Neuronal stem cell (in vitro differentiated cells): ENCODE measurements around the gene GIT1.
A peak's percentile ranks its signal among the peaks of the same experiment; 100 is the strongest.

ENCODE experiments used
- DNase-seq: peaks from one replicate; pipeline ENCODE4 v3.0.0-alpha.2; 2013; ENCODE audit warnings: low spot score
- H2AFZ ChIP-seq: one replicate; pipeline ENCODE4 v1.6.1; 2013; ENCODE audit warnings: mild to moderate bottlenecking, low read length, inconsistent platforms
- H2AK5ac ChIP-seq: 2 replicates; pipeline ENCODE4 v1.6.1; 2013; ENCODE audit warnings: low read depth, mild to moderate bottlenecking, inconsistent platforms, low read length, moderate library complexity, mixed read lengths
- H2BK120ac ChIP-seq: 2 replicates; pipeline ENCODE4 v1.6.1; 2013; ENCODE audit warnings: low read depth, mild to moderate bottlenecking, inconsistent platforms, low read length, moderate library complexity, mixed read lengths
- H2BK12ac ChIP-seq: one replicate; pipeline ENCODE4 v1.6.1; 2013; ENCODE audit warnings: low read length, inconsistent platforms
- H2BK15ac ChIP-seq: 2 replicates; pipeline ENCODE4 v1.6.1; 2013; ENCODE audit warnings: mild to moderate bottlenecking, low read length, inconsistent platforms, mixed read lengths
- H2BK5ac ChIP-seq: one replicate; pipeline ENCODE4 v1.6.1; 2013; ENCODE audit warnings: inconsistent platforms, mild to moderate bottlenecking, low read length, moderate library complexity
- H3K14ac ChIP-seq: one replicate; pipeline ENCODE4 v1.6.1; 2013; ENCODE audit warnings: low read length, inconsistent platforms
- H3K18ac ChIP-seq: 2 replicates; pipeline ENCODE4 v1.6.1; 2013; ENCODE audit warnings: low read length, inconsistent platforms
- H3K23ac ChIP-seq: 2 replicates; pipeline ENCODE4 v1.6.1; 2013; ENCODE audit warnings: low read depth, mild to moderate bottlenecking, mixed read lengths, low read length, inconsistent platforms; ENCODE audit not compliant: poor library complexity
- H3K27ac ChIP-seq: replicated peaks from 3 replicates; pipeline ENCODE4 v1.5.1; 2013; ENCODE audit warnings: low read length, inconsistent platforms
- H3K27me3 ChIP-seq, 3 experiments: 2 replicates each; pipeline ENCODE4 v1.6.1; 2013; ENCODE audit warnings: low read length in 3 of 3, mild to moderate bottlenecking in 2 of 3, inconsistent platforms in 1 of 3, low read depth in 1 of 3, mixed read lengths in 1 of 3, moderate library complexity in 1 of 3; ENCODE audit not compliant: control insufficient read depth in 3 of 3, insufficient read depth in 3 of 3
- H3K36me3 ChIP-seq, 2 donors: replicated peaks in 1 of 2; 2 replicates each; pipeline ENCODE4 v1.6.1; 2013; ENCODE audit warnings: low read length in 2 of 2; ENCODE audit not compliant: control insufficient read depth in 2 of 2, insufficient read depth in 2 of 2
- H3K4ac ChIP-seq: 2 replicates; pipeline ENCODE4 v1.6.1; 2013; ENCODE audit warnings: inconsistent platforms, mild to moderate bottlenecking, low read length, moderate library complexity
- H3K4me1 ChIP-seq, 2 donors: 1 replicate in 1 of 2; 2 replicates in 1 of 2; pipeline ENCODE4 v1.6.1; 2013; ENCODE audit warnings: low read length in 2 of 2, low read depth in 1 of 2; ENCODE audit not compliant: control insufficient read depth in 2 of 2, insufficient read depth in 1 of 2
- H3K4me2 ChIP-seq: one replicate; pipeline ENCODE4 v1.6.1; 2013; ENCODE audit warnings: mild to moderate bottlenecking, low read length, inconsistent platforms; ENCODE audit not compliant: insufficient read depth, poor library complexity, severe bottlenecking
- H3K4me3 ChIP-seq, 2 donors: 2 replicates each; pipeline ENCODE4 v1.5.1; 2013; ENCODE audit warnings: low read length in 2 of 2, mild to moderate bottlenecking in 2 of 2, inconsistent platforms in 1 of 2, moderate library complexity in 1 of 2
- H3K79me1 ChIP-seq: one replicate; pipeline ENCODE4 v1.6.1; 2013; ENCODE audit warnings: low read depth, mild to moderate bottlenecking, inconsistent platforms, low read length, moderate library complexity
- H3K9ac ChIP-seq: one replicate; pipeline ENCODE4 v1.6.1; 2013; ENCODE audit warnings: mild to moderate bottlenecking, low read depth, low read length, inconsistent platforms; ENCODE audit not compliant: poor library complexity
- H3K9me3 ChIP-seq, 2 donors: replicated peaks in 1 of 2; 2 replicates each; pipeline versions ENCODE3 to v1.6.1; 2013; ENCODE audit warnings: low read length in 2 of 2, mild to moderate bottlenecking in 2 of 2, inconsistent platforms in 1 of 2, low read depth in 1 of 2, mixed read lengths in 1 of 2, moderate library complexity in 1 of 2; ENCODE audit not compliant: control insufficient read depth in 2 of 2, insufficient read depth in 1 of 2
- H4K8ac ChIP-seq: one replicate; pipeline ENCODE4 v1.6.1; 2013; ENCODE audit warnings: low read depth, mild to moderate bottlenecking, inconsistent platforms, low read length, moderate library complexity
- H4K91ac ChIP-seq: one replicate; pipeline ENCODE4 v1.6.1; 2013; ENCODE audit warnings: low read length, low read depth, mild to moderate bottlenecking, inconsistent platforms; ENCODE audit not compliant: poor library complexity
- WGBS, 2 donors: extraction: QIAGEN DNeasy Blood & Tissue Kit; methylation state at CpG; one replicate each; pipeline ENCODE4 v1.1.7; 2013; ENCODE audit warnings: missing lambda C conversion rate in 2 of 2, mixed read lengths in 1 of 2; ENCODE audit not compliant: insufficient read length in 2 of 2, insufficient replicate concordance in 1 of 2; ENCODE audit errors: extremely low coverage in 2 of 2; 5-methylcytosine and 5-hydroxymethylcytosine counted together

Gene GIT1

DNA sequence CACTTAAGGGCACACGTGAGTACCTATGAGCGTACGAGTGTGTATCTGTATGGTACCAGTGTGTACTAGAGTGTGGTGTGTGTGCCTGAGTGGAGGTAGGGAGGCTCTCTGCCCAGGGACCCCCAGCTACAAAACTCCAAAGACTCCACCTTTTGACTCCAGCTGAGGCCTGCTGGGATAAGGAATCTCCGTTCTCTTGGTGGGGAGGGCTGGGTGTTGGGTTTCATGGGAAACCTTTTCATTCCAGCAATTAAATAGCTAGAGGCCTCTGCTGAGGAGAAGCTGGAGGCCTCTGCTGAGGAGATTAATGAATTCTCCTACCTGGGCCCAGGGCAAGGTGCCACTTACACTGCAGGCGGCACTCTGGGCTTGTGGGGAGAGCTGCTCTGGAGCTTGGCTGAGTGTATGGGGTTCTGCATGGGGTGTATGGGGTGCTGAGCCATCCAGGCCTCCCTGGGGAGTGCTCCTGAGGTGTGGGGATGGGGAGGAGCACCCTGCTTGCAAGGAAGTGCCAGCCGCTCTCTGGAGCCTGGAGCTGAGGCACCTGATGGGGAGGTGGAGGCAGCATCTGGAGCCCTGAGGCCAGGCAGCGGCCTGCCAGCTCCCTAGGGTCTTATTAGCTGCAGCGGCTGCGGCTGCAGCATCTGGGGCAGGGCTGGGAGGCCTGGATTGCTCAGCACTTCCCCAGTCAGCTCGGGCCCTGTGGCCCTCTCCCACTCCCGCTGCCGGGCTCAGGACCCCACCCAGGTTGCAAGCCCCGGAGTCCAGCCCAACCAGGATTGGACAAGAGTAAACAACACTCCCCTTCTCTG lies 8.1 kb upstream of the GIT1 start:
- Histone ChIP-seq H3K27me3 (no peaks in the 10 kb centered on the region), H2AK5ac (peak overlapping the region; percentile 58), H2BK120ac (no peak overlapping the region), H3K23ac (no peak overlapping the region), H2AFZ (no peak overlapping the region), H3K14ac (peak overlapping the region; percentile 58), H4K8ac (no peak overlapping the region), H3K27ac (peak overlapping the region; percentile 75), H2BK5ac (peak overlapping the region; percentile 83), H3K4me1 (peaks cover 29 to 36% of the 10 kb centered on the region in 2 donors), H3K4ac (no peak overlapping the region), H3K36me3 (no peaks in the 10 kb centered on the region), H2BK12ac (peak overlapping the region; percentile 98), H3K9me3 (no peaks in the 10 kb centered on the region), H3K9ac (no peak overlapping the region), H3K4me2 (peak overlapping the region; percentile 14), H3K18ac (peak overlapping the region; percentile 96), H3K79me1 (peaks cover 11% of the 10 kb centered on the region), H4K91ac (peak overlapping the region; percentile 77), H3K4me3 (no peak overlapping the region), H2BK15ac (peak overlapping the region; percentile 91)
- DNase-seq = no peak
- no CpG with 5 or more reads among the region's 13 CpGs for WGBS, 2 donors

DNA sequence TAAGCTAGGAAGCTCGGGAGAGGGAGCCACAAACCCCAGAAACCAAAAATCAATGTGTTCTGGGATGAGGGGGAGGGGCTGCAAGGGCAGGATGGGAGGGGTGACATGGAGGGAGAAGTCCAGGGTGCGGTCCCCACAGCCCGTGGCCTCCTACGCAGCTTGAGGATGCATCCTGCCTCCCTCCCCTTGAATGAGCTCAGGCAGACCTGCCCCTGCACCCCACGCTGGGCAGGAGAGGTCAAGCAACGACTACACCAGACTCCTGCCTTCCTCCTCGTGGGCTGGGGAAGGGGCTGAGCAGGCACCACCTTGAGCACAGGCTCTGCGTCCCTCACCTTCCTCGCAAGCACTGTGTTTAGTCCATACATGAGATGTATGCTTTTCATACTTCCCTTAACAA lies 7.4 kb upstream of the GIT1 start:
- H2BK15ac ChIP-seq = peak overlapping the region; percentile 91
- peaks cover 36 to 44% of the 10 kb centered on the region in 2 donors for H3K4me1 ChIP-seq
- no peak overlapping the region for H4K8ac ChIP-seq
- WGBS, 2 donors = no CpG with 5 or more reads among the region's 9 CpGs
- peak overlapping the region; percentile 96 for H3K18ac ChIP-seq
- H3K9ac ChIP-seq = peak overlapping the region; percentile 64
- no peak for DNase-seq
- peaks cover 11% of the 10 kb centered on the region for H3K79me1 ChIP-seq
- no peak overlapping the region for H3K4me2 ChIP-seq
- H2BK12ac ChIP-seq = peak overlapping the region; percentile 98
- peak overlapping the region; percentile 59 for H3K4ac ChIP-seq
- H2AK5ac ChIP-seq = peak overlapping the region; percentile 58
- H3K27me3 ChIP-seq = no peaks in the 10 kb centered on the region
- H3K27ac ChIP-seq = no peak overlapping the region
- peak overlapping the region; percentile 42 for H2BK120ac ChIP-seq
- H2BK5ac ChIP-seq = peak overlapping the region; percentile 83
- peak overlapping the region; percentile 58 for H3K14ac ChIP-seq
- H3K23ac ChIP-seq = peak overlapping the region; percentile 46
- no peaks in the 10 kb centered on the region for H3K9me3 ChIP-seq
- H3K36me3 ChIP-seq = no peaks in the 10 kb centered on the region
- peak overlapping the region; percentile 77 for H4K91ac ChIP-seq
- H2AFZ ChIP-seq = no peak overlapping the region
- no peak overlapping the region for H3K4me3 ChIP-seq

DNA sequence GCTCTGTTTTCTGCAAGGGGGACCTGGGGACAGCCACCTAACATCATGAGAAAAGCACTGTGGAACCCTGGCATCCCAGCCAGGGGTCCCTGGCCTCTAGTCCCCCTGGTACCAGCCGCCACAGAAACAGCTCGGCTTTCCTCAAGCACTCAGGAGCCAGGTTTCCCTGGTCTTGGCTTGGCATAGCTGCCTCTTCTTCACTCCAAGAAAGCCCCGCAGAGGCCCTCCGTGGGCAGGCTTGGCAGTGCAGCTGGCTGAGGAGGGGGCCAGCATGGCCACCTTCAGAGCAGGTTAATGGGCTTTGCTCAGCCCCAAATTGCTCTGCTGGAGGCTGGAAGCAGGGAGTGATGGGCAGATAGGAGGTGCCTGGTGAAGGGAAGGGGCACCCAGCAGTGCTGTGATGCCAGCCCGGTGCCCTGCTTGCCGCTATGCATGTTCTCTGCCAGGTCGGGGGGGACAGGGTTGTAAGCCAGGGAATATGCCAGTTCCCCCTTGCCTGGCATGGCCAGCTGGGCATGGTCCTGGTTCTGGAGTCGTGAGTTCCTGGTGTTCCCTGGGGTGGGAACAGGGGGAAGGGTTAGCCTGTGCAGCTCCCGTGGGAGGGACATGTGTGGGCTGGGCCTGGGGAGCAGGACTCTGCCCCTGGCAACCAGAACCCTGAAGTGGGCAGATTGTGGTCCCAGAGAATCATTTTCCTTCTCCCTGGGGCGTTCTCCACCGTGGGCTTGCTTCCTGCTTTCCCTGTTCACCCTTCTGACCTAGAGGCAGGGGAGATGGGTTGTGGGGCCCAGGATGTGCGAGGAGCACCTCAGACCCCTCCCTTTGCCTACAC lies 6.7 kb upstream of the GIT1 start:
- no peak for DNase-seq

More for the DNA sequence above, 6.7 kb upstream of the GIT1 start:
- Histone ChIP-seq H2BK120ac (no peak overlapping the region), H3K9me3 (no peaks in the 10 kb centered on the region), H3K4me2 (no peak overlapping the region), H3K79me1 (peaks cover 11% of the 10 kb centered on the region), H4K91ac (peak overlapping the region; percentile 33), H3K4me3 (no peak overlapping the region), H2AFZ (no peak overlapping the region), H3K27ac (no peak overlapping the region), H2BK12ac (no peak overlapping the region), H3K27me3 (no peaks in the 10 kb centered on the region), H3K36me3 (no peaks in the 10 kb centered on the region), H3K4ac (no peak overlapping the region), H4K8ac (no peak overlapping the region), H2AK5ac (peak overlapping the region; percentile 58), H3K23ac (peak overlapping the region; percentile 46), H3K9ac (no peak overlapping the region), H2BK15ac (peak overlapping the region; percentile 91), H3K18ac (peak overlapping the region; percentile 73), H3K14ac (no peak overlapping the region), H3K4me1 (peaks cover 41 to 47% of the 10 kb centered on the region in 2 donors), H2BK5ac (no peak overlapping the region)
- WGBS, 2 donors = no CpG with 5 or more reads among the region's 12 CpGs
